Stimulated activated CD4-positive, alpha-beta T cell treated with anti-CD3 and anti-CD28 coated beads, TNF-alpha, amount 100 ng/mL, for 24 hours (primary cell): Measurements from ENCODE around the gene IL36RN.

Source experiments
- DNase-seq, 3 experiments: peaks; one replicate each; pipeline ENCODE4 v3.0.0-alpha.2; 2020; ENCODE audit warnings: low read depth in 3 of 3

Gene IL36RN

GRCh38 chr2:113050921-113051895 lies 7.8 kb upstream of the IL36RN start:
- DNase-seq = no peak

- DNase-seq = no peak
These were observed 6.5 kb upstream of the IL36RN start, which contains the start of gene IL36B for GRCh38 chr2:113052396-113052917. IL36B (minus strand) TSS chr2:113052867.

GRCh38 chr2:113053666-113054065 lies 5.3 kb upstream of the IL36RN start:
- no peak for DNase-seq

DNA sequence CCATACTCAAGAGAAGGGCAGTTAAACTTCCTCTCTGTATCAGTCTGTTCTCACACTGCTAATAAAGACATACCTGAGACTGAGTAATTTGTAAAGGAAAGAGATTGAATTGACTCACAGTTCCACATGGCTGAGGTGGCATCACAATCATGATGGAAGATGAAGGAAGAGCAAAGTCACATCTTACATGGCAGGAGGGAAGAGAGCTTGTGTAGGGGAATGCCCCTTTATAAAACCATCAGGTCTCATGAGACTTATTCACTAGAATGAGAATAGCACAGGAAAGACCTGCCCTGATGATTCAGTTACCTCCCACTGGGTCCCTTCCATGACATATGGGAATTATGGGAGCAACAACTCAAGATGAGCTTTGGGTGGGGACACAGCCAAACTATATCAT lies 4.9 kb upstream of the IL36RN start:
- no peak for DNase-seq

- DNase-seq = no peak
These were observed 2.5 kb upstream of the IL36RN start for GRCh38 chr2:113056521-113056920.

- no peak for DNase-seq
These were observed 1.9 kb upstream of the IL36RN start for GRCh38 chr2:113057117-113057516.

DNA sequence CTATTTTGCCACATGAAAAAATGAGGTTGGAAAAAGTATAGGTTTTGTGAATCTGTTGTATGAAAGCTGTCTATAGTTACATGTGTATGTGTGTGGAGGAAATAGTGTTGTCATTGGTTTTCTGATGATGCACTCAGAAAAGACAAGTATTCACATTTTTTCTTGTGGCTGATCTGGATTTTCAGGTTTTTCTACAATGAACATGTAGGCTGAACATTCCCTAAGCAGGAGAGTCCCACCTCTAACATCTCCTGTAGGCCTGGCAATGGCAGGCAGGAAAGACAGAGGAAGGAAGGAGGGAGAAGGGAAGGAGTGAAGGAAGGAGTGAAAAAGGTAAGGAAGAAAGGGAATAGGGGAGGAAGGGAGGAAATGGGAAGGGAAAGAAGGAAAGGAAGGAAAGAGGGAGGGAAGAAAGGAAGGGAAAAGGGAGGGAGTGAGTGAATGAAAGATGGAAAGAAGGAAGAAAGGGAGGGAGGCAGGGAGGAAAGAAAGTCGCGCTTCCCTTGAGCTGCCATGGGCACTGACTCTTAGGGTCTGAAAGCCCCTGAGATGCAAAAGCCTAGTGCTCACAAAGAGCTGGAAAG lies 495 bp upstream of the IL36RN start:
- DNase-seq = no peak

- DNase-seq = no peak
These were observed 1.4 kb downstream of the IL36RN start for GRCh38 chr2:113060396-113060795.

GRCh38 chr2:113060796-113061195 lies 1.8 kb downstream of the IL36RN start:
- DNase-seq = no peak

GRCh38 chr2:113061241-113061640 lies 2.2 kb downstream of the IL36RN start:
- DNase-seq = no peak

DNA sequence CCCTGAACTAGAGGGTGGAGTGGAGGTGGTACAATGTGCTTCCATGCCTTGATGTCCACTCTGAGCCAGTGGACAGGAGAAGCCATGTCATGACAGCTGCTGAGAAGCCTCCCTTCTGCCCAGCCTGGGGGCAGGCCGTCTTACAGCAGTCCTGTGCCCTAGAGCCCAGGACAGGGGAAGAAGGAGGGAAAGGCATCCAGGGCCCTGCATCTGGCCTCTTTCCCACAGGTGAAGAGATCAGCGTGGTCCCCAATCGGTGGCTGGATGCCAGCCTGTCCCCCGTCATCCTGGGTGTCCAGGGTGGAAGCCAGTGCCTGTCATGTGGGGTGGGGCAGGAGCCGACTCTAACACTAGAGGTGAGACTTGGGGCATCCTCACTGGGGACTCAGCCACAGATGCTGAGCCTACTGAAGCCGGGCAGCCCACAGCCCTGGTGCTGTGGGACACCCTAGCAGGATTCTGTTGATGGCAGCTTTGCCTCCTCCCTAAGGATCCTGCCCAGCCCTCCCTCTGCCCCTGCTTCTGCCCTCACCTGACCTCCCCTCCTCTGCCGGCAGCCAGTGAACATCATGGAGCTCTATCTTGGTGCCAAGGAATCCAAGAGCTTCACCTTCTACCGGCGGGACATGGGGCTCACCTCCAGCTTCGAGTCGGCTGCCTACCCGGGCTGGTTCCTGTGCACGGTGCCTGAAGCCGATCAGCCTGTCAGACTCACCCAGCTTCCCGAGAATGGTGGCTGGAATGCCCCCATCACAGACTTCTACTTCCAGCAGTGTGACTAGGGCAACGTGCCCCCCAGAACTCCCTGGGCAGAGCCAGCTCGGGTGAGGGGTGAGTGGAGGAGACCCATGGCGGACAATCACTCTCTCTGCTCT lies 3.1 kb downstream of the IL36RN start:
- no peak for DNase-seq

- DNase-seq = no peak
These were observed 5.3 kb downstream of the IL36RN start for GRCh38 chr2:113064281-113064680.

DNA sequence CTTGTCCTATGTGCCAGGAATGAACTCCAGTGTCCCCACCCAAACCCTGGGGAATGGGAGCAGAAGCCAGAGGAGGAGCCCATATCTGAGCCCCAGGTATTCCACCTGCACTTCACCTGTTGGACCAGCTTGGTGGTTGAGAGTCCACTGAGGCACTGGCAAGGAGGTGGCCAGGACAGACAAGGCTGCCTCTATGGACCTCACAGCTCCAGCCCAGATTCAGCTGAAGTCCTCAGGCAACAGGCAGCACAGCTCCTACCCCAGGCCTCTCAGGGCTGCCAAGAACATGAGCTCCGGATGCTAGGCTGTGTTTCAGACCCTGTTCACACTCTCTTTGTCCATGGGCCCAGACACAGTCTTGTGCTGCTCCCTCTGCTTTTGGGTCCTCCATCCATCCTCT lies 5.9 kb downstream of the IL36RN start:
- no peak for DNase-seq

- no peak for DNase-seq
These were observed 8.7 kb downstream of the IL36RN start, which contains the start of gene IL1F10 for GRCh38 chr2:113067681-113068080. IL1F10 (plus strand) TSS chr2:113067970; CDS start chr2:113072739, 4,769 bp downstream.

DNA sequence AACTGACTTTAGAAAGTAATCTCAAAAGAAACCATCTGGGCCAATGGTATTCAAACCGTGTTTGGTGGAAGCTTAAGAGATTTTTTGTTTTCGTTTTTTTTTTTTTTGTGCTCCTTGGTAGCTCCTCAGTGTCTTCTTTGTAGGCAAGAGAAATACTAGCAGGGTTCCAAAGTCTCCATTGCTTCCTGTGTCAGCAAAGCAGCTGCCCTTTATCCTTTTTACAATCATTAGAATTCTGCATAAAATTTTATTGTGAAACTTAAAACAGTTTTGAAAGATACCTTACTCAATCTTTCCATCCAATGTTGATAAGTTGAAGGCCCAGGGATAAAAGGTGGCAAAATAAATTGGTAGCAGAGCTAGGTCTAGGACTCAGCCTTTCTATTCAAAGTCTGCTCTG lies 9.3 kb downstream of the IL36RN start:
- DNase-seq = no peak

DNA sequence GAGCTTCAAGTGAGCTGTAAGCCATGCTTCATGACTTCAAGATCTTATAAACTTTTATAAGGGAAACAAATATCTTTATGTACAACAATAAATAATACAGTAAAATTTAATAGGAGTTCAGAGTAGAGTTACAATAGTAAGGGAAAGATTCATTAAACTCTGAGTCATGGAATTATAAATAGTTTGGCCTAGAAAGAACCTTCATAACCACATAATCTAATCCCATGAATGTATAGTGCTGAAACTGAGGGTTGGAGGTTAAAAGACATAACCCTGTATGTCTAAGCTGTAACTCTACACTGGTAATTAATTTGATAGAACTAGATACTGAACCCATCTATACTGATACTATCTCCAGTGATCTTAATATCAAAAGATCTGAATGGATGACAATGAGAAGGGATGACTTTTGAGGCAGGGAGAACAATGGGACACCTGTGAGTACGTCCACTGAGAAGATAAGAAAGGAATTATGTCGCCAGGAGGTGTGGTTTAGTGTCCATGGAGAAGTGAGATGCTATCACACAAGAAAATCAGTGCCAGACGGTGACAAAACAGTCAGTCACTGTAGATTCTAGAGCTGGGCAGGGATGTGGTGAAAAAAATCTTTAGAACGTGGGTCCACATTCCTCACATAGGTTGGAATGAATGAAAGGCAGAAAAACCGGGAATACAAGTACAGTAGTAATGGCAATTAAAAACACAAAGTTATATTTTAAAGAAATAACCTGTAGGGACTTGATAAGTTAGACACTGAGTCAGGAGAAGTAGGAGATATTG lies 9.9 kb downstream of the IL36RN start:
- no peak for DNase-seq

- no peak for DNase-seq
These were observed 10.9 kb downstream of the IL36RN start for GRCh38 chr2:113069676-113070605.

- DNase-seq = no peak
These were observed 11.6 kb downstream of the IL36RN start for GRCh38 chr2:113070606-113070975.

DNA sequence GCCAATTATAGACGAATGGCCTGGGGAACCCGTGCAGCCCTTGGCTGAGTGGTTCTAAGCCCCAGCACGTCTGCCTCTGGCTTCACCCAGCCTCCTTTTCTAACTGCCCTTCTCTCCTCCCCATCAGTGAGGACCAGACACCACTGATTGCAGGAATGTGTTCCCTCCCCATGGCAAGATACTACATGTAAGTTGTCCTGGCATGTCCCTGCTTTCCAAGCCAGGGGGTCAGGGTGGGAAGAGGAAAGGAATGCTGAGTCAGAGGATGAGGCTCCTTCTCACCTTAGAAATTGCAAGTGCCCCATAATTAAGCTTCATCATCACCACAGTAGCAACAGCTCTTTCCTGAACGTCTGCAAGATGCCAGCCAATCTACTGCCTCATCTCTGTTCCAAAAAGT lies 13.6 kb downstream of the IL36RN start:
- DNase-seq = no peak

- no peak for DNase-seq
These were observed 14.4 kb downstream of the IL36RN start for GRCh38 chr2:113073325-113073834.
